Measurements from ENCODE around the gene SKAP2.
"Not testable (repeated sequence)": the region's sequence is repeated elsewhere in the genome, so short reads cannot be mapped to it uniquely, and the experiment has no call there.

Gene SKAP2

DNA sequence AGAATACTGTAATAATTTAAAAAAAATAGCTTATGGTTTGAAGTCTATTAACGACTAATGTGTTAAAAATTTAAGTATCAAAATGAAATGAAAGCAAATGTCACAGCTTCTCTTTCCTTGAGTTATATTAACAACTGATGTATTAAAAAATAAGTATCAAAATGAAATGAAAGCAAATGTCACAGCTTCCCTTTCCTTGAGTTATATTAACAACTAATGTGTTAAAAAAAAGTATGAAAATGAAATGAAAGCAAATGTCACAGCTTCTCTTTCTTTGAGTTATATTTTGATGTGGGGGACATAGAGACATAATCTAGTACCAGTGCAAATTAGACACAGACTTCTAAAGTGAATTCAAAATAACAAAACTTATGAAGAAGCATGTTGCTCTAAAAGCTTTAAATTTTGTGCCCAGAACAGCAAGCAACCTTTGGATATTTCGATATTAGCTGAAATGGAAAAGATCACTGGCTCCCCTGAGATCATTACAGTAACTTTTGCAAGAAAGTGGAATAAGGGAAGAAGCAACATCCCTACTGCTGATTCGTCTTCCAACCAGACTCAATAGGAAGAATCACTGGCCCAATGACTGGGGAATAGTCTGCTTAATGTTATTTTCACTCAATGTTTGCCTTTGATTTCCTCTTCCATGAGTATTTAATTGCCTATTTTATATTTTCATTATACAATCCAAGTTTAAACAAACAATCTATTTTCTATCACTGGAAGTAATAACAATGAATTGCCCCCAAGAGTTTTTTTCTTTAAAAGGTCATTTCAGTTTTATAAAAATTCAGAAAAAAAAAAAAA is 8.0 kb downstream of the SKAP2 start:
- DNase-seq = no peak

DNA sequence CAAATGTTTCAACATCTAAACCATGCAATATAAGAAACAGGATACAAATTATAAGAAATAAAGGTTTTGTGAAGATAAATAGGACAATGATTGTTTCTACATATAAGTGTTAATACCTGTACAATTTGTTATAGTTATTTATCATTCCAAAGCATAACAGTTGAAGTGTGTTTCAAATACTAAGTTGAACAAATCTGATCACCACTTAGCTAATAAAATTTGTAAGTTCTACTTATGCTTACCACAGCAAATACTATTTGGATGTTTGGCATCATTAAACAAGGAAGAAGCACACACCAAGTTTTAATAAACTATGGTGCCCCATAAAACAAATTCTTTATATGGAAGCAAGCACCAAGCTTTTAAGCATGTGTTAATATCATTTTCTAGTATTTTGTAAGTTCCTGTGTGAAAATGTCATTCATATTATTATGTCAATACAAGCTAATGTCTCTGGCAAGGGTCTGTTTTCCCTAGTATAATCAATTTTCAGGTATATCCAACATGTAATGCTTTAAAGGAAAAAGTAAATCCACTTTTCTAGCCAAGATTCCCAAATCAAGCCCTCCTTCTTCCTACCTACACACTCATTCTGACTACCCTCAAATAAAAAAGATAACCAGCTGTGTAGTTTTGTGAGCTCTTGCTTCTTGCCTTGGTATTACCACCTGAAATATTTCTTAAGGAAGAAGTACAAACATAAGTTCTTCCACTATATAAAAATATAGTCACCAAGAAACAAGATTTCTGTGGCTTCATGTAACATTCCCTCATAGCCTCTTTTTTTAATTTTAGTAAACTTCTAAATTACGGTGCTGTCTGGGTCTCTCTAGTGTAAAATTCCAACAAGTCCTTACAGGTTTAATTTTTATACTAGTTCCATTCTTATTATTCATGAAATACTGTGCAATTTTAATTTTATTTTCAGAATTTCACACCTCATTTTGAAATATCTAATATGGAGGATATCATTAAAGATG is 9.2 kb downstream of the SKAP2 start:
- DNase-seq = no peak

DNA sequence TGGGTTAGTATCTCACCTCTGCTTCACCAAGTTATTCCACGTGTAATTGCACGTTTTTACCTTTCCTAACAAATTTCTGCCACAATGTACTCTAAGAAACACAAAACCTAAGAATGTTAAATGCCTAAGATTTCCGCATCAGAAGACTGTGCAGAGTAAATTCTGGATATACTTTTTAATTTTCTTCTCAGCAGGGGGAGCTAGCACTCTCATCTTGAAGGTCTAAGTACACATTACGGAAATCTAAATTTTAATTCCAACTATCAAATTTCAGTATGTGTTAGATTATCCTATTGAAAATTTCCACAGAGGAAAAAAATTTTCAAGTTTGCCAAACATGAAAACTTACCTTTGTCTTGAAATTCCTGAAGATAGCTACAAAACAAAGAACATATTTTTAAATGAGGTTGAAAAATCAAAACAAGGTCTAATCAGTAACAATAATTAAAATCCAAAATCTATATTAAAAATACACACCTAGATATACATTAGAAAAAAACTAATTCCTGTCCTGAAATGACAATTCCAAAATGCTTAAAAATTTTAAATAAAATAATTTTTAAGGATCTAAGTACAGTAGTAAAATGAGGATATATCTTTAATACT is 10.5 kb downstream of the SKAP2 start:
- peak; percentile 69 for DNase-seq

DNA sequence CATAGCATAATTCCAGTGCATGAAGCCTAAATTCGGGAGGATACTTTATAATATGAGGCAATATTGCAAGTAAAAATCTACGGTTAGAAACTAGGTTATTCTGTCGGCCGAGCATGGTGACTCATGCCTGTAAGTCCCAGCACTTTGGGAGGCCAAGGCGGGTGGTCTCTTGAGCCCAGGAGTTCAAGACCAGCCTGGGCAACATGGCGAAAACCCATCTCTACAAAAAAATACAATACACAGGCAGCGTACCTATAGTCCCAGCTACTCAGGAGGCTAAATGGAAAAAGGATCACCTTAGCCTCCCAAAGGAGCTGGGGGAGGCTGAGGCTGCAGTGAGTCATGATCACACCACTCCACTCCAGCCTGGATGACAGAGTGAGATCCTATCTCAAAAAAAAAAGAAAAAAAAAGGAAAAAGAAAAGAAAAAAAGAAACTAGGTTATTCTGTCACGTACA is 14.2 kb downstream of the SKAP2 start:
- no peak for DNase-seq

DNA sequence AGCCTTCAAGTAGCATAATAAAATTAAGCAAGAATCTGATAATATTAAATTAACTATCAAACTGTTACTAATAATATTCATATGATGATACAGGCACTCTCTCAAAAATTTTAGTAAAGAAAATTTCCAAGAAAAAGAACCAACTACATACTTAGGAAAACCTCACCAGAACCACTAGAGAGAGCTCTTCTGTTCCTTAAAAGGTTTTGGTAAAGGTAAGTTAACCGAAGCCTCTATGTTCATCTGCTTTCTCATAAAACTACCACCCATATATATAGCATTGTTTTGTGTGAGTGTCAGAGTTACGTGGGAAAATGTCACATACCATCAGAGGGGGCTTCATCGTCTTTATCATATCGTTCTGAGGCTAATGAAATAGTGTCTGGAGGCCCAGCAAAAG is 20.7 kb downstream of the SKAP2 start:
- DNase-seq = no peak

DNA sequence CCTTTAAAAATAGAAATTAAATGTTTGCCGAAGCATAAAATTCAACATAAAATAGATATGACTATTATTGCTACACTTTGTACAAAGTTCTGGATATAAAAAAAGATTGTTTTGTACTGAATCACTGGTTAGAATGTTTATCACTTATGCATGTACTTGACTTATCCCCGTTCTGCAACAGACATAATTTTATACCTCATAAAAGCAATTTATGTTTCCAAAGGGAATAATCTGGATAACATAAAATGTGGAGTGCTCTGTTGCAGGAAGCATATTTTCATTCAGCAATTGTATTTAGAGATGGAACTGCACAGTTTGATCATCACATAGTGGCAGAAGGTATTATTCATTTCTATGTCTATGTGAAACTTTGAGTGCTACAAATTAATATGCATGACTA is 21.5 kb downstream of the SKAP2 start:
- DNase-seq = no peak

DNA sequence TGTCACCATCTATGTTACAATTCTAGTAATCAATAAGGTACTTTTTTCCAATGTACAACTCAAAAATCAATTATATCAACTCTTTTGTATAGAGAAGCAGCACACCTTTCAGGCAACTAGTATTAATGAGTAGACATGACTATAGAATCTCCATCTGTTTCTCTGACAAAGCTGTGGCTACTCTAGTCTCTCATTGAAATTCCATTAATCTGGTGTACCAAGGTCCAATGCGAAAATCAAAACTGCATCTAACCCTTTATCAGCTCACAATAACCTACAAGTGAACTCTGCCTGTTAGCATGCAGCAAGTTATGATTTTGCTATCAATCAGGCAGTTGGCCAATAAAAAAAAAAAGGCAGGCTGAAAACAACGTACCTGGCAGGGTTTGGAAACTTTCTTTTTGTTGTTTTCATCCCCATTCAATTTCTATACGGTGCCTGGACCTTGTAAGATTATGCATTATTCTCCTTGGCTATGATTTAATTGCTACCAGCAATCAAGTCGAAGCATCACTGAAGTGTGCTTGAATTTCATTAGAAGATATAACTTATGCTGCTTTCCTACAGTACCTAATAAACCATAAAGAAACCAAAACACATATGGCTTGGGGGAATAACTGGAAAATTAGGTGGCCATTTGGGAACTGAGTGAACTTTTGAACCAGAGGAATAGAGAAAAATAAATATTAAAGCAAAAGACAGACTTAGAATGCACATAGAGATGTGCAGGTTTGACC is 23.2 kb downstream of the SKAP2 start:
- no peak for DNase-seq

DNA sequence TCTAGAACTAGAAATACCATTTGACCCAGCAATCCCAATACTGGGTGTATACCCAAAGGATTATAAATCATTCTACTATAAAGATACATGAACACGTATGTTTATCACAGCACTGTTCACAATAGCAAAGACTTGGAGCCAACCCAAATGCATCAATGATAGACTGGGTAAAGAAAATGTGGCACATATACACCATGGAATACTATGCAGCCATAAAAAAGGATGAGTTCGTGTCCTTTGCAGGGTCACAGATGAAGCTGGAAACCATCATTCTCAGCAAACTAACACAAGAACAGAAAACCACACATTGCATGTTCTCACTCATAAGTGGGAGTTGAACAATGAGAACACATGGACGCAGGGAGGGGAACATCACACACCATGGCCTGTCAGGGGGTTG is 27.6 kb downstream of the SKAP2 start:
- not testable (repeated sequence) for DNase-seq

DNA sequence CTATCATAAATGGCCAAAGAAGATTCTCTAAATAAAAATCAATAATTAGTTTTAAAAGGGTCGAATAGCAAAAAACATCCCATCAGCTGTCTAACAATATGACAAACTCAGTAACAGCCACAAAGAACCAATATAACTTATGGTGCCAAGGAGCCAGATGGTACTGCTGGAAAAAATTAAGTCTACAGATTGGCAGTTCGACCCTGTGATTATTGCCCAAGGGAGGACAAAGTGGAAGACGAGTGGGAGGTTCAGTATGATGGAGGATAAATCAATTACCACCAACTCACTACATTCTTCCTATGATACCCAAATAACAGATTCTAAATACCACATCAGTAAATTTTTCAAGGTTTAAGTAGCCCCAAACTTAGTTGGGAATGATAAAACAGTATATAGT is 49.0 kb downstream of the SKAP2 start:
- no peak for DNase-seq

DNA sequence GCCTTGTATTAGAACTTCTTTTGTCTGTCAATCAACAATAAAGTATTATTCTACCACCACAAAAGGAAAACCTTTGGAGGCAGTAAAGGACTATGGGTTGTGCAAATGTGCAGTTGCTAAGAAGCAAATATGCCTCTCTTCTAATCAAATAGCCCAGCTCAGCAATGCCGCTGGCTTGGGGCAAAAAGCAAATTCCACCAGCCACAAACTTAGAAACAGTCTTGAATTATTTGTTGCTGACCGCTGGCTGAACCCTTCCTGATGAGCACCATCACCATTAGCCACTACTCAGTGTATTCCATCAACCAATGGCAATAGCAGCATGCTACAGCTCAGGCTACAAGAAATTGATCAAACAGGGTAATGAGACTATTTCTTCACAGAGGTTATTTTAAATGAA is 51.0 kb downstream of the SKAP2 start:
- no peak for DNase-seq

DNA sequence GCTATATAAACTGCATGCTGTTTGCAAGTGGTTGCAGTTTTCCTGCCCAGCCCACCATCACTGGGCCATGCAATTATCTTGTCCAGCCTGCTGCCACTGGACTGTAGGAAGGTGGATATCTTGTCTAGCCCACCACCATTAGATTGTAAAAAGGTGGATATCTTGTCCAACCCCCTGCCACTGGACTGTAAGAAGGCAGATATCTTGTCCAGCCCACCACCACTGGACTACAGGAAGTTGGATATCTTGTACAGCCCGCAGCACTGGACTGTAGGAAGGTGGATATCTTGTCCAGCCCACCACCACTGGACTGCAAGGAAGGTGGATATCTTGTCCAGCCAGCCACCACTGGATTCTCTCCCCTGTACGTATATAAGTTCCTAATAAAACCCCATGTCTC is 69.8 kb downstream of the SKAP2 start:
- DNase-seq = no peak

DNA sequence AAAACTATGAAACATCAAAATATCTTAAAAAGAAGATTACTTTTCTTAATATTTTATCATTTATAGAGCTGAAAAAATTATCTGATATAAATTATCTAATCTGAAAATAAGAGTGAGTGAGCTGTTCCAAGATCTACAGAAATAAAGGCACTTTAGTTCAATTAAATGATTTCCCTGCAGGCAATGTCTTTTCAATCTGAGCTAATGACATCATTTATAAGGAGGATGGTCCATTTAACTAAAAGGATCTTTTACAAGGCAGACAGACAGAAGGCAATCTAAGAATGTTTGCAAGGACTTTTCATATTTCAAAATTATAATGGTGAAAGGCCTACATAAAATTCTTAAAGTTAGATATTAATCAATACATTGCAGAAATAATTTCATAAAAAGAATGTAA is 71.8 kb downstream of the SKAP2 start:
- DNase-seq = no peak

DNA sequence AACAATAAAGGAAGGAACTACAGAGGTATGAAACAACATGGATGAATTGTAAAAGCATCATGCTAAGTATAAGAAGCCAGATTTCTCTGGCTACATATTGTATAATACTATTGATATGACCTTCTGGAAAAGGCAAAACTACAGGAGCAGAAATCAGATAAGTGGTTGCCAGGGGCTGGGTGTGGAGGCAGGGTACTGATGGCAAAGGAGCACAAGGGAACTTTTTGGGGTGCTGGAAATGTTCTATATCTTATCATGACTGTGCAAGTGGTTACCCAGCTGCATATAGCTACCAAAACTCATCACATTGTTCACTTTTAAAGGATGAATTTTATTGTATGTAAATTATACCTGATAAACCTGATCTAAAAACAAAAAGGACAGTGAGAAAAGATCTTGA is 72.4 kb downstream of the SKAP2 start:
- DNase-seq = no peak

DNA sequence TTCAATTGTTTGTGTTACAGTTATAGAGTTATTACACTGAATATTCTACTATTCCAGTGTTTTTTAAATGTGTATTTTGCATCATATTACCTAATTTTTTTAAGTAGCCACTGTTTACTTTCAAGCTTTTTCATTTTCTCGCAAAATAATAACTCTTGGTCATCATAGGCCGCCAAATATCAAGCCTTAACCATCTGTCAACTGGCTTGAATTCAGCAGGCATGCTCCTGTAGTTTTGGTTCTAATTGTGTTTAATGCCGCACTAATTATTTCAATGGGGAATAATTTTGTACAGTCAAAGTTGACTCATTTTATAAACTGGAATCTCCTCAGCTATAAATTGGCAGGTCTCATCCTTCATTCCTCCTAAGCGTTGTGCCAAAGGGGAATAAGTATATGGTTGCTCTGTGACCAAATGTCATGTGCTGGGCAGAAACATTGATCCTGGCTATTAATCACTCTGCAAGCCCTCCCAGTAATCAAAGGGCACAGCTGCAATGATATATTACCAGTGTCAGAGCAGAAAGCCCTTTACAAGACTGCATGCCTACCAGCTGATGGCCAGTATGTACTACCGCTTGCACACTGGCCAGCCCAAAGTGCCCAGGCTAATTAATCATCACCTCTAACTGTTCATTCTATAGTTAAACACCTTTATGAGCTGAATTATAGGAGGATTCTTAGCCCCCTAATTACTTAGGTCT is 74.8 kb downstream of the SKAP2 start:
- no peak for DNase-seq

DNA sequence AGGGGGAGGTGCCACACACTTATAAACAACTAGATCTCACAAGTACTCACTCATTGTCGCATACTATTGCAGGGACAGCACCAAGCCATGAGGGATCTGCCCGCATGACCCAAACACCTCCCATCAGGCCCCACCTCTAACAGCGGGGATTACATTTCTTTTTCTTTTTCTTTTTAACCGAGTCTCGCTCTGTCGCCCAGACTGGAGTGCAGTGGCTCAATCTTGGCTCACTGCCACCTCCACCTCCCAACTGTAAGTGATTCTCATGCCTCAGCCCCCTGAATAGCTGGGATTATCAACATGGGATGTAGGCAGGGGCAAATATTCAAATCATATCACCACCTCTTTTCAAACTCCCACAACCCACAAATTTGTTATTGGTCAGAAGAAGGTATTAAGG is 76.7 kb downstream of the SKAP2 start:
- DNase-seq = no peak

DNA sequence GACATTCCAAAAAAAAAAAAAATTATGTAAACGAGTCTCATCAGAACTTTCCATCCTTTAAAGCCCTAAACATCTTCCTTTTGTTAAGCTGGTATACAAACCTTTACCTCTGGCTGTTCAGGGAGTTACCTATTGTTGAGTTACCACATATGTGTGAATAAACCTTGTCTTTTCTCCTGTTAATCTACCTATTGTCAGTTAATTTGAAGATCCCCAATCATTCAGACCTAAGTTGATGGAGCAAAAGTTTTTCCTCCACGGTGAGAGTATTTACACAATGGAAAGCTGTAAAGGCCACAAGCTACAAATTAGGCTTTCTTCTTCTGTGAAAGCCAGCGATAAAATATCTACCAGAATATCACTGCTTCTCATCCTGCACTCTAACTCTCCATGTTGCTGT is 80.3 kb downstream of the SKAP2 start:
- DNase-seq = no peak

DNA sequence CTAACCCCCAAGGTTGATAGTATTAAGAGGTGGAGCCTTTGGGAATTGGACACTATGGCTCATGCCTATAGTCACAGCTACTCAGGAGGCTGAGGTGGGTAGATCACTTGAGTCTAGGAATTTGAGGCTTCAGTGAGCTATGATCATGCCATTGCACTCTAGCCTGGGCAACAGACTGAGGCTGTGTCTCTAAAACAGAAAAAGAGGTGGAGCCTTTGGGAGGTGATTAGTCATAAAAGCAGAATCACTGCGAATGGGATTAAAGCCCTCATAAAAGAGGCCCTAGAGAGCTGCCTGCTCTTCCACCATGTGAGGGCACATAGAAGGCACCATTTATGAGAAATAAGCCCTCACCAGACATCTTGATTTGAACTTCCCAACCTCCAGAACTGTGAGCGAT is 81.9 kb downstream of the SKAP2 start:
- DNase-seq = no peak

DNA sequence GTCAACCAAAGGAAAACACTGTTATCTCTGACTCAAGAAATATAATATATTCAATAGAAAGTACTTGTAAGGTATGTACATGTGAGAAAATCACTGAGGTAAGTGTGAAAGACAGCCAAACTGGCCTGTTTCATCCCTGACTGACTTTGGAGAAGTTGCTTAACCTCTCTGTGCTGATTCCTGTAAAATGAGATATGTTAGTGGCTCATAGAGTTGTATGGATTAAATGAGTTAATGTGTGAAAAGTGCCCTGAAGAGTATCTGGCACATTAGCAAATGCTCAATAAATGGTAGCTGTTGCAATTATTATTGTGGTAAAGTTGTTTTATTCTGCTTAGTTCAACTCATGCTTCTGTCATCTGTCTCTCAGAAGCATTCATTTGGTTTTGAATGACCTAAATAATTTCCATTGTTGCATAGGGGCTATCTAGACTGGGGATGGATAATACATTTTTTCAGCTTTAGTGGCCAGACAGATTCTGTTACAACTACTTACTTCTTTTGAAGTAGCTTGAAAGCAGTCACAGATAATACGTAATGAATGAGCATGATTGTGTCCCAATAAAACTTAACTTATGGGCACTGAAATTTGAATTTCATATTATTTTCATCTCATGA is 84.3 kb downstream of the SKAP2 start:
- DNase-seq = no peak

DNA sequence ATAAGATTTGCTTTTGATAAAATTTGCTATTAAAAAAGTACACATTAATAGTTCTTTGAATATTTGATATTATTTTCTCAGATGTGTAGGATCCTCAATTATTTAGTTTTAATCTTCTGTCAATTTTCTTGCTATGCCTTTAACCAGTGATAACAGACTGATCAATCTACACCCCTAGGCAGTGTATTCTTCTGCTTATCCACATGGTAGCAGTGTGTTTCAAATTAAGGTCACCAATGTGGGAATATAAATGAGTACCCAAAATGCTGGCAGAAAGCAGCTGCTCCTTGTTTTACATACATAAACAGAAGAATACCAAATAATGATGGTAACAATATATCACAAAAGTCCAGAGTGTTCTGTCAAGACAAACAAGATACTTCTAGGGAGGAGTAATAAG is 87.0 kb downstream of the SKAP2 start:
- DNase-seq = no peak

DNA sequence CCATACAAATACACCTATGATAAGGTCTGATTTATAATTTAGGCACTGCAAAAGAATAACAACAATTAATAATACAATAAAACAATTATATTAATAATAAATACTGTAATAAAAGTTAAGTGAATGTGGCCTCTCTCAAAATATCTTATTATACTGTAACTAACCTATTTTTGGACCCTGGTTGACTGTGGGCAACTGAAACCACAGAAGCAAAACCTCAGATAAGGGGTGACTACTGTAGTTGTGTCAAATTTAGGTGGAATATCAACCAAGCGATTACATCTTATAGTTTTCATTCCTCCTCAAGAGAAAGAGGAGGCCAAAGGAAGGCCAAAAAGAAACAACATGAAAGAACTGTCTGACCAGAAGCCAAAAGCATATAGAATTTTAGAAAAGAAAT is 103.9 kb downstream of the SKAP2 start:
- no peak for DNase-seq

DNA sequence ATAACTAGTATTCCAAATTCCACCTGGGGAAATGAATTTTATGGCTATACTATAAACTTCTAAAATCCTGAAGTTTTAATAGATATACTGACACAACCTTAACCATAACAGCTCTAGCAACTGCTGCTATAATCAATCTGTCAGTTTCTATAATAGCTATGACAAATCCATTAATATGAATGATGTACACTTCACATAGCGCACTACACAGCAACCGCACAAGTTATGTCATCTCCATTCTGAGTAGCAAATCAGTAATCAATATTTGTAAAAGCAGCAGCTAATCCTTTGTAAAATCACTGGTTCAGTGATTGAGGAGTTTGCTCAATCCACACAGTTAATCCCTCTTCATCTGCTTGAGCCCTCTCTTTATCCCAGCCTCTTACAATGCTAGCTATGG is 105.3 kb downstream of the SKAP2 start:
- no peak for DNase-seq

DNA sequence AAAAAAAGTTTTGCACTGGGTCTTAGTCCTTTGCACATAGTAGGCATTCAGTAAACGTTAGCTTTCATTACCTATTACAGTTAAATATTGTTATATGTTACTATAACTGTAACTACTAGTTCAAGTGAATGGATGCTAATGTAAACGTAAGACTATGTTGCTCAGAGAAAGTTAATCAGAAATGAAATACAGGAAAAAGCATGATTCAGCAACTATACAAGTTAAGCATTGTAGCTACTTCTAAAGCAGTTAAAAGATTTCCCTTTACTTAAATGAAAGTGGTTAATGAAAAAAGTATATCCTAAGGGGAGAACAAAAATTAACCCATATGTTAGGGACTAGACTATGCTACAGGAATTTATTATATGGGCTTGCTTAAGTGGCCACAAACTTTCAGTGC is 121.2 kb downstream of the SKAP2 start:
- no peak for DNase-seq
